HG02610 (cell line): Measurements from ENCODE around the gene MYBPH.

ENCODE experiments used
- ATAC-seq: cut with Tn5 transposase; IDR thresholded peaks from one replicate; pipeline ENCODE4 v1.9.1; 2021; ENCODE audit warnings: mild to moderate bottlenecking, moderate library complexity; ENCODE audit not compliant: unreplicated experiment

Gene MYBPH

GRCh38 chr1:203131548-203132200 lies 44.0 kb downstream of the MYBPH start:
- no peak for ATAC-seq

- no peak for ATAC-seq
Observed at GRCh38 chr1:203130358-203130985, 45.2 kb downstream of the MYBPH start.

GRCh38 chr1:203129501-203130231 lies 46.0 kb downstream of the MYBPH start:
- ATAC-seq: no peak

- no peak for ATAC-seq
Observed at GRCh38 chr1:203128716-203129500, 46.7 kb downstream of the MYBPH start.

- no peak for ATAC-seq
Observed at GRCh38 chr1:203128431-203128715, 47.3 kb downstream of the MYBPH start.

GRCh38 chr1:203127666-203128430 lies 47.8 kb downstream of the MYBPH start, which contains the start of gene ADORA1:
Gene ADORA1, plus strand, starts transcription at chr1:203127726. Its CDS starts 1,116 bp downstream, at chr1:203128842.
- ATAC-seq: no peak

- ATAC-seq: no peak
Observed at GRCh38 chr1:203126866-203127665, 48.6 kb downstream of the MYBPH start.

GRCh38 chr1:203126151-203126865 lies 49.3 kb downstream of the MYBPH start:
- ATAC-seq: no peak

- ATAC-seq: no peak
Observed at GRCh38 chr1:203124546-203125317, 50.9 kb downstream of the MYBPH start.

GRCh38 chr1:203124011-203124410 lies 51.6 kb downstream of the MYBPH start:
- ATAC-seq: no peak

- no peak for ATAC-seq
Observed at GRCh38 chr1:203122159-203122558, 53.5 kb downstream of the MYBPH start.

GRCh38 chr1:203121186-203122015 lies 54.2 kb downstream of the MYBPH start:
- no peak for ATAC-seq

- no peak for ATAC-seq
Observed at GRCh38 chr1:203120325-203121153, 55.1 kb downstream of the MYBPH start.
